Endothelial cell of umbilical vein (primary cell): ENCODE data around the gene EPN3. TPM values are rescaled to one million over a fixed set of nuclear protein-coding genes. Genes with fewer than 3 reads are reported as not detected.

Experiments
- BruUV-seq: library from RNA; stranded (reverse); fragments of 400-500 nt; replicated peaks from 2 replicates; lab custom pipeline; 2021; lab: Mats Ljungman, UMichigan
- CTCF ChIA-PET: fragments of 300-600, 350-600 bp; sonication (Branson Sonifier 250); formaldehyde crosslinking; loops from one replicate; lab custom pipeline; 2021; ENCODE audit warnings: antibody characterized with exemption, inconsistent platforms; lab: Charles Lee
- POLR2A ChIA-PET: fragments of 300-600, 350-600 bp; sonication (Branson Sonifier 250); formaldehyde crosslinking; loops from one replicate; lab custom pipeline; 2021; ENCODE audit warnings: antibody characterized with exemption, inconsistent platforms; lab: Charles Lee
- DNase-seq: peaks from one replicate; pipeline ENCODE4 v3.0.0-alpha.2; 2011; ENCODE audit warnings: low read depth, low spot score
- FAIRE-seq: peaks from 2 replicates; lab custom pipeline; 2011; peaks lifted over from hg19 to GRCh38; lab: Jason Lieb, UNC
- H2AFZ ChIP-seq: 2 replicates; pipeline ENCODE4 v1.6.0; 2012; ENCODE audit warnings: low read depth, low read length, control low read depth, inconsistent platforms
- H3K27ac ChIP-seq: 2 replicates; pipeline ENCODE4 v1.5.1; 2011; ENCODE audit warnings: low read depth, mild to moderate bottlenecking, control low read depth, low read length, moderate library complexity; ENCODE audit not compliant: insufficient read depth
- H3K27me3 ChIP-seq, 2 experiments: 2 replicates each; pipeline versions ENCODE4 v1.6.0 to v1.6.1; 2011; ENCODE audit warnings: low read length in 2 of 2, mixed read lengths in 1 of 2; ENCODE audit not compliant: control insufficient read depth in 2 of 2, insufficient read depth in 2 of 2
- H3K36me3 ChIP-seq, 2 experiments: 2 replicates in 1 of 2; 3 replicates in 1 of 2; pipeline ENCODE4 v1.5.1; 2011; ENCODE audit warnings: low read length in 2 of 2, mild to moderate bottlenecking in 1 of 2, moderate library complexity in 1 of 2; ENCODE audit not compliant: control insufficient read depth in 2 of 2, insufficient read depth in 2 of 2; ENCODE audit errors: extremely low read depth in 1 of 2
- H3K4me1 ChIP-seq: 3 replicates; pipeline ENCODE4 v1.5.1; 2011; ENCODE audit warnings: mild to moderate bottlenecking, low read length; ENCODE audit not compliant: control insufficient read depth, insufficient read depth; ENCODE audit errors: extremely low read depth
- H3K4me2 ChIP-seq: 2 replicates; pipeline ENCODE4 v1.6.1; 2011; ENCODE audit warnings: low read length, control low read depth, mixed read lengths; ENCODE audit not compliant: insufficient read depth
- H3K4me3 ChIP-seq, 3 experiments: fragments of 200-600 bp in 1 of 3; sonication (generic), shearing (Covaris generic) in 1 of 3; replicated peaks in 1 of 3; 2 replicates each; pipeline ENCODE4 v1.5.1; 2011 to 2016; ENCODE audit warnings: control low read depth in 3 of 3, low read length in 3 of 3, mild to moderate bottlenecking in 2 of 3, inconsistent platforms in 1 of 3, low read depth in 1 of 3, moderate library complexity in 1 of 3; ENCODE audit not compliant: insufficient read depth in 1 of 3
- H3K79me2 ChIP-seq: 2 replicates; pipeline ENCODE4 v1.6.0; 2012; ENCODE audit warnings: low read length, inconsistent platforms; ENCODE audit not compliant: control insufficient read depth, insufficient read depth
- H3K9ac ChIP-seq: replicated peaks from 2 replicates; pipeline ENCODE3; 2011; ENCODE audit warnings: low read length, control low read depth; ENCODE audit not compliant: insufficient read depth; ENCODE audit errors: extremely low read depth
- H3K9me1 ChIP-seq: replicated peaks from 3 replicates; pipeline ENCODE4 v1.6.0; 2011; ENCODE audit warnings: mild to moderate bottlenecking, low read length; ENCODE audit not compliant: control insufficient read depth, insufficient read depth; ENCODE audit errors: extremely low read depth
- H3K9me3 ChIP-seq: replicated peaks from 2 replicates; pipeline ENCODE4 v1.5.1; 2012; ENCODE audit warnings: low read length, inconsistent platforms; ENCODE audit not compliant: control insufficient read depth, insufficient read depth
- H4K20me1 ChIP-seq: replicated peaks from 2 replicates; pipeline ENCODE3; 2011; ENCODE audit warnings: mild to moderate bottlenecking, low read length; ENCODE audit not compliant: control insufficient read depth, insufficient read depth; ENCODE audit errors: extremely low read depth
- CTCF ChIP-seq, 2 donors: IDR thresholded peaks; 1 replicate in 1 of 2; 2 replicates in 1 of 2; pipeline ENCODE4 v1.5.1; 2011; ENCODE audit warnings: low read length in 2 of 2, mild to moderate bottlenecking in 2 of 2, moderate library complexity in 2 of 2, control low read depth in 1 of 2, inconsistent platforms in 1 of 2, low read depth in 1 of 2; ENCODE audit not compliant: insufficient read depth in 1 of 2; ENCODE audit errors: extremely low read depth in 1 of 2
- EZH2 ChIP-seq: IDR thresholded peaks from 2 replicates; pipeline ENCODE4 v1.6.1; 2012; ENCODE audit warnings: borderline replicate concordance, low read depth, mild to moderate bottlenecking, moderate library complexity, low read length, inconsistent platforms; ENCODE audit not compliant: severe bottlenecking
- FOS ChIP-seq: IDR thresholded peaks from 2 replicates; pipeline ENCODE4 v1.6.1; 2011; ENCODE audit warnings: mild to moderate bottlenecking, low read length, moderate library complexity, borderline replicate concordance; ENCODE audit not compliant: insufficient read depth
- GATA2 ChIP-seq: IDR thresholded peaks from 2 replicates; pipeline ENCODE4 v1.7.0; 2011; ENCODE audit warnings: low read depth, mild to moderate bottlenecking, moderate library complexity, mixed read lengths, low read length; ENCODE audit not compliant: insufficient read length, insufficient read depth
- JUN ChIP-seq: IDR thresholded peaks from 2 replicates; pipeline ENCODE4 v1.6.1; 2011; ENCODE audit warnings: borderline replicate concordance, low read depth; ENCODE audit not compliant: insufficient read length, insufficient read depth
- MYC ChIP-seq: IDR thresholded peaks from one replicate; pipeline ENCODE4 v1.6.1; 2011; ENCODE audit warnings: mild to moderate bottlenecking, low read depth, low read length
- POLR2A ChIP-seq: IDR thresholded peaks from 2 replicates; pipeline ENCODE4 v1.6.1; 2012; ENCODE audit warnings: low read depth, mild to moderate bottlenecking, control low read depth, low read length
- POLR2AphosphoS5 ChIP-seq: IDR thresholded peaks from 2 replicates; pipeline ENCODE4 v1.6.1; 2012; ENCODE audit warnings: low read depth, mild to moderate bottlenecking, control low read depth, low read length, moderate library complexity; ENCODE audit not compliant: insufficient read depth
- dilution Hi-C: fragments of 300-500 bp; cut with MboI; formaldehyde crosslinking; loops from one replicate; pipeline ENCODE4 v1.15.0; 2019; ENCODE audit warnings: low sequenced_read_pairs; ENCODE audit not compliant: extremely low pct_ligation_motif_present
- intact Hi-C: fragments of 100-400 bp; cut with micrococcal nuclease; formaldehyde crosslinking; loops from one replicate; pipeline ENCODE4 v1.10.0; 2022
- polyA plus RNA-seq, 4 experiments: library from polyadenylated mRNA; depleted of rRNA in 3 of 4; stranded (reverse) in 3 of 4; unstranded in 1 of 4; fragments of >200 nt; gene quantifications; 2 replicates each; pipeline versions ENCODE4 v1.2.1 to v1.2.3, GENCODE V29; 2011 to 2012; ENCODE audit warnings: missing spikeins in 1 of 4
- total RNA-seq: library from RNA; stranded (reverse); gene quantifications from 2 replicates; pipeline ENCODE4 v1.2.3, GENCODE V29; 2021
- TF ChIP-seq, protein P1 (sequence below): IDR thresholded peaks from 2 replicates; pipeline ENCODE4 v1.6.1; 2011; ENCODE audit not compliant: insufficient read depth, insufficient read length

Gene EPN3
- total and polyA plus RNA-seq, 2 donors (not counting 3 experiments of a cell fraction or from before 2014, with no cell fraction given), result not detected

DNA sequence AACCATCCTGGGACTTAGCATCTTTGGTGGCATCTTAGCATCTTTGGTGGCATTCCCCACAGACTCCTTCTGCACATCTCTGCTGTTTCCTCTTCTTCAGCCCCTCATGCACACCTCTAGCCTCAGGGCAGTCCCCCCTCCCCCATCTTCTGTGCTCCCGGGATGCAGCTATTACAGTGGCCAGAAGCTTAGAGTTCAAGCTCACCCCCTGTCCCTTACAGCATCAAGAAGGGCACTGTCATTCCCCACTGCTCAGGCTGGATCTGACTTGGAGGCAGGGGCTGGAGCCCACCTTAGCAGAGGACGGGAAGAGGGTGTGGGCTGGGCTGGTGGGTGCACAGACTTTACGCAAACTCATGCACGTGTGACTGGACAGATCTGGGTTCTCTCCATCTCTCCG lies 650 bp downstream of the EPN3 start:
- no peaks in the 10 kb centered on the region for H3K9me3 ChIP-seq
- TF ChIP-seq EZH2, result no peak
- TF ChIP-seq MYC, result no peak
- no peak for TF ChIP-seq JUN
- TF ChIP-seq, protein P1, sequence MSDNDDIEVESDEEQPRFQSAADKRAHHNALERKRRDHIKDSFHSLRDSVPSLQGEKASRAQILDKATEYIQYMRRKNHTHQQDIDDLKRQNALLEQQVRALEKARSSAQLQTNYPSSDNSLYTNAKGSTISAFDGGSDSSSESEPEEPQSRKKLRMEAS, result no peak
- TF ChIP-seq POLR2A, result no peak
- TF ChIP-seq CTCF (IDR thresholded peaks at IDR 0.05; ENCODE audit: extremely low read depth in 1 of 2, insufficient read depth in 1 of 2, low read depth in 1 of 2, low read length in 2 of 2), result no peak
- no peak for TF ChIP-seq GATA2
- TF ChIP-seq FOS, result no peak
- TF ChIP-seq POLR2AphosphoS5, result no peak
- no peaks in the 10 kb centered on the region for H3K36me3 ChIP-seq
- H3K9me1 ChIP-seq, result no peaks in the 10 kb centered on the region
- ChIA-PET POLR2A (no interaction called here), CTCF (no interaction called here)
- no peak overlapping the region for H2AFZ ChIP-seq
- H3K9ac ChIP-seq, result no peak overlapping the region
- intact Hi-C loops, result no loop called here
- H3K27ac ChIP-seq, result no peak overlapping the region
- DNase-seq, result no peak
- dilution Hi-C loops, result no loop called here
- no TSS peak for BruUV-seq
- no peak for FAIRE-seq
- no peaks in the 10 kb centered on the region for H4K20me1 ChIP-seq
- H3K4me3 ChIP-seq, result no peak overlapping the region
- no peaks in the 10 kb centered on the region for H3K4me1 ChIP-seq
- no peak overlapping the region for H3K4me2 ChIP-seq
- H3K79me2 ChIP-seq, result no peaks in the 10 kb centered on the region
- peaks cover 13 to 29% of the 10 kb centered on the region in 2 experiments for H3K27me3 ChIP-seq
